ENCODE results near the gene C17orf75.

GRCh38 chr17:32283745-32284201, 58.2 kb downstream of the C17orf75 start:
- no peak for TF ChIP-seq EZH2 (IDR thresholded peaks at IDR 0.05; ENCODE audit: low read length, missing control alignments)
- TF ChIP-seq CTCF (conservative IDR thresholded peaks at IDR 0.05 in 1 of 2, IDR thresholded peaks at IDR 0.05 in 1 of 2; ENCODE audit: low read depth in 1 of 2, low read length in 2 of 2) = no peak

Data from fibroblast of lung (primary cell).